IPS DF 6.9 (cell line): ENCODE data around the gene CSRP2.

Experiments used
- DNase-seq: peaks from one replicate; pipeline ENCODE4 v3.0.0-alpha.2; 2013; ENCODE audit warnings: low read depth, low spot score
- H3K27ac ChIP-seq: one replicate; pipeline ENCODE4 v1.5.1; 2013; ENCODE audit warnings: low read length, control low read depth
- H3K27me3 ChIP-seq: 2 replicates; pipeline ENCODE4 v1.6.1; 2013; ENCODE audit warnings: mild to moderate bottlenecking, low read length; ENCODE audit not compliant: control insufficient read depth, insufficient read depth
- H3K36me3 ChIP-seq: 2 replicates; pipeline ENCODE4 v1.6.1; 2013; ENCODE audit warnings: low read length; ENCODE audit not compliant: control insufficient read depth, insufficient read depth
- H3K4me1 ChIP-seq: 2 replicates; pipeline ENCODE4 v1.6.1; 2013; ENCODE audit warnings: low read length; ENCODE audit not compliant: control insufficient read depth, insufficient read depth
- H3K4me3 ChIP-seq: 2 replicates; pipeline ENCODE4 v1.5.1; 2013; ENCODE audit warnings: mild to moderate bottlenecking, low read length
- H3K9me3 ChIP-seq: 2 replicates; pipeline ENCODE4 v1.6.1; 2013; ENCODE audit warnings: low read length, inconsistent platforms; ENCODE audit not compliant: control insufficient read depth, insufficient read depth
- WGBS: extraction: QIAGEN DNeasy Blood & Tissue Kit; methylation state at CpG from one replicate; pipeline ENCODE4 v1.1.7; 2013; ENCODE audit warnings: mixed read lengths, missing lambda C conversion rate; ENCODE audit not compliant: insufficient read length, insufficient coverage; 5-methylcytosine and 5-hydroxymethylcytosine counted together

CSRP2 gene

GRCh38 chr12:76878899-76879709 is at the start of gene CSRP2:
Gene CSRP2, minus strand, starts transcription at chr12:76879019. Its CDS starts 12,759 bp downstream, at chr12:76866260.
- DNase-seq: peak; percentile 76
- Histone ChIP-seq H3K4me3 (peak within 1 kb of the TSS; percentile 88; the same call in 1 of the 2 replicates), H3K36me3 (no peaks in the 10 kb centered on the region), H3K4me1 (peaks cover 2% of the 10 kb centered on the region; the same call in 1 of the 2 replicates), H3K27me3 (no peaks in the 10 kb centered on the region), H3K27ac (no peak within 1 kb of the TSS), H3K9me3 (no peaks in the 10 kb centered on the region)
- WGBS: no CpG with 5 or more reads among the region's 71 CpGs

- Histone ChIP-seq H3K4me1 (no peaks in the 10 kb centered on the region), H3K9me3 (no peaks in the 10 kb centered on the region), H3K4me3 (no peak overlapping the region), H3K36me3 (no peaks in the 10 kb centered on the region), H3K27ac (no peak overlapping the region), H3K27me3 (no peaks in the 10 kb centered on the region)
- DNase-seq: peak; percentile 70
- no CpG with 5 or more reads among the region's 2 CpGs for WGBS
Observed at GRCh38 chr12:76927170-76927784, 48.5 kb upstream of the CSRP2 start.

- no peaks in the 10 kb centered on the region for H3K27me3 ChIP-seq
- no peak overlapping the region for H3K27ac ChIP-seq
- H3K9me3 ChIP-seq: no peaks in the 10 kb centered on the region
- whole genome bisulfite sequencing: no CpG with 5 or more reads among the region's 1 CpG
- DNase-seq: no peak
- H3K36me3 ChIP-seq: no peaks in the 10 kb centered on the region
- no peak overlapping the region for H3K4me3 ChIP-seq
- H3K4me1 ChIP-seq: peaks cover 3% of the 10 kb centered on the region; the same call in 1 of the 2 replicates
Observed at GRCh38 chr12:76925135-76925534, 46.3 kb upstream of the CSRP2 start.

- no peak overlapping the region for H3K27ac ChIP-seq
- H3K9me3 ChIP-seq: no peaks in the 10 kb centered on the region
- no peak for DNase-seq
- no peak overlapping the region for H3K4me3 ChIP-seq
- no peaks in the 10 kb centered on the region for H3K36me3 ChIP-seq
- H3K4me1 ChIP-seq: peaks cover 3% of the 10 kb centered on the region; the same call in 1 of the 2 replicates
- no peaks in the 10 kb centered on the region for H3K27me3 ChIP-seq
- no CpG with 5 or more reads among the region's 2 CpGs for WGBS
Observed at GRCh38 chr12:76922866-76923265, 44.0 kb upstream of the CSRP2 start.

GRCh38 chr12:76921891-76922664 is 43.3 kb upstream of the CSRP2 start:
- Histone ChIP-seq H3K36me3 (no peaks in the 10 kb centered on the region), H3K4me1 (peaks cover 3% of the 10 kb centered on the region; the same call in 1 of the 2 replicates), H3K4me3 (no peak overlapping the region), H3K27me3 (no peaks in the 10 kb centered on the region), H3K27ac (no peak overlapping the region), H3K9me3 (no peaks in the 10 kb centered on the region)
- WGBS: 100% methylated on average over 2 of the region's 6 CpGs
- no peak for DNase-seq

- Histone ChIP-seq H3K4me1 (peaks cover 3% of the 10 kb centered on the region; the same call in 1 of the 2 replicates), H3K9me3 (no peaks in the 10 kb centered on the region), H3K27me3 (no peaks in the 10 kb centered on the region), H3K4me3 (no peak overlapping the region), H3K36me3 (no peaks in the 10 kb centered on the region), H3K27ac (no peak overlapping the region)
- DNase-seq: no peak
- WGBS: no CpG with 5 or more reads among the region's 2 CpGs
Observed at GRCh38 chr12:76921100-76921471, 42.3 kb upstream of the CSRP2 start.

- Histone ChIP-seq H3K27ac (no peak overlapping the region), H3K9me3 (no peaks in the 10 kb centered on the region), H3K27me3 (no peaks in the 10 kb centered on the region), H3K36me3 (no peaks in the 10 kb centered on the region), H3K4me3 (no peak overlapping the region), H3K4me1 (peaks cover 3% of the 10 kb centered on the region; the same call in 1 of the 2 replicates)
- 100% methylated on average over 1 of the region's 9 CpGs for WGBS
- DNase-seq: no peak
Observed at GRCh38 chr12:76920172-76921099, 41.6 kb upstream of the CSRP2 start.

GRCh38 chr12:76919383-76920171 is 40.8 kb upstream of the CSRP2 start:
- Histone ChIP-seq H3K36me3 (no peaks in the 10 kb centered on the region), H3K27ac (no peak overlapping the region), H3K4me3 (no peak overlapping the region), H3K4me1 (peaks cover 3% of the 10 kb centered on the region; the same call in 1 of the 2 replicates), H3K27me3 (no peaks in the 10 kb centered on the region), H3K9me3 (no peaks in the 10 kb centered on the region)
- WGBS: no CpG with 5 or more reads among the region's 9 CpGs
- no peak for DNase-seq

GRCh38 chr12:76916170-76916540 is 37.3 kb upstream of the CSRP2 start:
- Histone ChIP-seq H3K4me3 (no peak overlapping the region), H3K36me3 (no peaks in the 10 kb centered on the region), H3K9me3 (no peaks in the 10 kb centered on the region), H3K4me1 (peaks cover 4% of the 10 kb centered on the region; the same call in 1 of the 2 replicates), H3K27ac (no peak overlapping the region), H3K27me3 (no peaks in the 10 kb centered on the region)
- DNase-seq: no peak
